Measurements from ENCODE around the gene ZCWPW1. TPM values are rescaled to one million over a fixed set of nuclear protein-coding genes. Genes with fewer than 3 reads are reported as not detected.

The ZCWPW1 gene
- total and polyA plus RNA-seq, 2 of the 8 experiments (the other 6 are each of a cell fraction or from before 2014, with no cell fraction given): 0.51 to 1.4 TPM

- no peaks in the 10 kb centered on the region for H3K36me3 ChIP-seq (ENCODE audit: control insufficient read depth in 2 of 4, insufficient read depth in 4 of 4, low read length in 3 of 4)
- no peak overlapping the region for H3K4ac ChIP-seq (replicated peaks; ENCODE audit: insufficient read length, low read depth, low read length)
- no peak overlapping the region for H3K56ac ChIP-seq (replicated peaks; ENCODE audit: insufficient read length, low read depth, low read length)
- no peak overlapping the region for H4K91ac ChIP-seq (replicated peaks; ENCODE audit: insufficient read length, low read length)
- H3K23me2 ChIP-seq (ENCODE audit: low read depth, low read length): no peaks in the 10 kb centered on the region
- no peak overlapping the region for H3K23ac ChIP-seq (ENCODE audit: insufficient read length)
- ChIA-PET CTCF (ENCODE audit: partially characterized antibody) (interaction anchor here (0.6 to 12.4 kb wide), 28 partner anchors 12 to 226 kb away, joined by 3 to 152 read pairs (median 4); partner anchors contain the start of genes MEPCE, NYAP1, TSC22D4 and ZCWPW1), POLR2A (ENCODE audit: partially characterized antibody) (interaction anchor here (0.6 to 1.3 kb wide), 8 partner anchors 8 to 137 kb away, joined by 3 to 6 read pairs (median 3); partner anchors contain the start of genes FBXO24, LRCH4, MEPCE and PCOLCE)
- no peak for DNase-seq (ENCODE audit: low read depth in 1 of 2, low spot score in 2 of 2)
- H3K4me1 ChIP-seq (replicated peaks in 1 of 4; ENCODE audit: control insufficient read depth in 3 of 4, insufficient read depth in 4 of 4, low read length in 3 of 4): peaks cover 0 to 6% (median 1%) of the 10 kb centered on the region in 4 experiments; a peak in 5 of 7 replicates
- no peak overlapping the region for H3K14ac ChIP-seq (ENCODE audit: insufficient read length)
- no peaks in the 10 kb centered on the region for H4K20me1 ChIP-seq (replicated peaks in 1 of 2; ENCODE audit: control insufficient read depth in 1 of 2, insufficient read depth in 2 of 2, low read length in 2 of 2)
- FAIRE-seq: no peak
- H3K27ac ChIP-seq (ENCODE audit: low read depth, low read length): no peak overlapping the region
- H3K18ac ChIP-seq (ENCODE audit: extremely low read depth, low read length): no peak overlapping the region
- no peaks in the 10 kb centered on the region for H3K79me2 ChIP-seq (ENCODE audit: control insufficient read depth in 1 of 2, insufficient read depth in 2 of 2, low read length in 2 of 2)
- H2BK20ac ChIP-seq (ENCODE audit: low read length): no peak overlapping the region
- 79% methylated on average over 8 of the region's 8 CpGs; no CpG with 5 or more reads in 1 of the 2 experiments for WGBS, 2 experiments (ENCODE audit: extremely low coverage in 1 of 2, insufficient coverage in 1 of 2, insufficient read length in 1 of 2, insufficient replicate concordance in 2 of 2, low coverage in 1 of 2, low lambda C conversion rate in 2 of 2, missing lambda C conversion rate in 1 of 2)
- no peak overlapping the region for H2BK120ac ChIP-seq (replicated peaks; ENCODE audit: low read depth, low read length)
- H3K9ac ChIP-seq (replicated peaks in 1 of 4; ENCODE audit: extremely low read depth in 1 of 4, low read depth in 3 of 4, low read length in 3 of 4): no peak overlapping the region
- no peak overlapping the region for H2BK15ac ChIP-seq (ENCODE audit: low read length)
- no peaks in the 10 kb centered on the region for H3K9me3 ChIP-seq (ENCODE audit: insufficient read depth in 2 of 2, low read depth in 1 of 2, low read length in 1 of 2)
- H3K79me1 ChIP-seq (ENCODE audit: low read depth, low read length): no peaks in the 10 kb centered on the region
- H3K4me3 ChIP-seq (ENCODE audit: extremely low read depth in 1 of 4, insufficient read depth in 2 of 4, low read depth in 3 of 4, low read length in 4 of 4): no peak overlapping the region
- no peak overlapping the region for H2BK5ac ChIP-seq (ENCODE audit: low read depth, low read length)
- no peak overlapping the region for H2AFZ ChIP-seq (ENCODE audit: low read length)
- H3K27me3 ChIP-seq (replicated peaks in 1 of 4; ENCODE audit: control insufficient read depth in 3 of 4, extremely low read depth in 1 of 4, insufficient read depth in 3 of 4, low read length in 3 of 4): no peaks in the 10 kb centered on the region
- no peak overlapping the region for H2BK12ac ChIP-seq (ENCODE audit: low read depth, low read length)
- no peak overlapping the region for H4K5ac ChIP-seq (ENCODE audit: insufficient read length, low read depth, low read length)
- no peak overlapping the region for H4K8ac ChIP-seq (ENCODE audit: extremely low read depth, insufficient read depth, low read length)
- no peak overlapping the region for H2AK5ac ChIP-seq (ENCODE audit: low read depth, low read length)
- TF ChIP-seq HDAC6 (IDR thresholded peaks at IDR 0.05; ENCODE audit: low read depth, low read length): no peak
- TF ChIP-seq, protein P1, sequence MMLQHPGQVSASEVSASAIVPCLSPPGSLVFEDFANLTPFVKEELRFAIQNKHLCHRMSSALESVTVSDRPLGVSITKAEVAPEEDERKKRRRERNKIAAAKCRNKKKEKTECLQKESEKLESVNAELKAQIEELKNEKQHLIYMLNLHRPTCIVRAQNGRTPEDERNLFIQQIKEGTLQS (IDR thresholded peaks at IDR 0.05; ENCODE audit: insufficient read depth, low read depth, low read length): no peak
- TF ChIP-seq MAFK (IDR thresholded peaks at IDR 0.05; ENCODE audit: low read depth, low read length): no peak
- TF ChIP-seq BACH1 (IDR thresholded peaks at IDR 0.05; ENCODE audit: low read length): no peak
- TF ChIP-seq RNF2 (IDR thresholded peaks at IDR 0.05; ENCODE audit: borderline replicate concordance, low read depth, low read length, missing control alignments, poor library complexity, severe bottlenecking): no peak
- TF ChIP-seq RAD21 (IDR thresholded peaks at IDR 0.05 in 1 of 2, conservative IDR thresholded peaks at IDR 0.05 in 1 of 2; ENCODE audit: low read depth in 2 of 2, low read length in 2 of 2): no peak
- no peak overlapping the region for H3K4me2 ChIP-seq (ENCODE audit: insufficient read depth in 1 of 2, low read depth in 2 of 2, low read length in 2 of 2)
Observed at GRCh38 chr7:100465299-100465698, 36.8 kb upstream of the ZCWPW1 start.
